DOHH2 (cell line): ENCODE measurements around the gene YAE1.

ENCODE experiments used
- EZH2phosphoT487 ChIP-seq: fragments of 200-600 bp; sonication (generic); IDR thresholded peaks from 2 replicates; pipeline ENCODE4 v1.6.1; 2017; ENCODE audit warnings: borderline replicate concordance, mild to moderate bottlenecking, antibody characterized with exemption, low read length, moderate library complexity, mixed read lengths
- TF ChIP-seq, protein P1 (sequence below): fragments of 200-600 bp; sonication (generic); IDR thresholded peaks from one replicate; pipeline ENCODE4 v1.5.1; 2014; ENCODE audit warnings: antibody characterized with exemption, mild to moderate bottlenecking, low read depth, low read length; ENCODE audit not compliant: poor library complexity, severe bottlenecking

DNA sequence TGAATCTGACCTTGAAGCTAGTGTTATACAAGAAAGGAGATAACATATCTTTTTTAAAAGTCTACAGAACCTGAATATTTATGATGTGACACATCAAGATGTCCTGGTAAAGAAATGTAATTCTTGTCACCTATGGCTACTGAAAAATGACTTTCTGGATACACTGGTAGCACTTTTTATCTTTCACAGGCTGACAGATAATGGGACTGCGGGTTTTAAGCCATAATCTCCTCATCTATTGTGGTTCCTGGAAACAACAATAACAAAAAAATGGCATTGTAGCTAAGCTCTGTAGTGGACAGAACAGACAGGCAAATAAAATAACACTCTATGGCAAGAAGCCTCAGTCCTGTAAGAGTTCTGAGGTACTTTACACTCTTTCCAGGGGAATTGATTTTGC is 31.6 kb upstream of the YAE1 start:
- TF ChIP-seq, protein P1, sequence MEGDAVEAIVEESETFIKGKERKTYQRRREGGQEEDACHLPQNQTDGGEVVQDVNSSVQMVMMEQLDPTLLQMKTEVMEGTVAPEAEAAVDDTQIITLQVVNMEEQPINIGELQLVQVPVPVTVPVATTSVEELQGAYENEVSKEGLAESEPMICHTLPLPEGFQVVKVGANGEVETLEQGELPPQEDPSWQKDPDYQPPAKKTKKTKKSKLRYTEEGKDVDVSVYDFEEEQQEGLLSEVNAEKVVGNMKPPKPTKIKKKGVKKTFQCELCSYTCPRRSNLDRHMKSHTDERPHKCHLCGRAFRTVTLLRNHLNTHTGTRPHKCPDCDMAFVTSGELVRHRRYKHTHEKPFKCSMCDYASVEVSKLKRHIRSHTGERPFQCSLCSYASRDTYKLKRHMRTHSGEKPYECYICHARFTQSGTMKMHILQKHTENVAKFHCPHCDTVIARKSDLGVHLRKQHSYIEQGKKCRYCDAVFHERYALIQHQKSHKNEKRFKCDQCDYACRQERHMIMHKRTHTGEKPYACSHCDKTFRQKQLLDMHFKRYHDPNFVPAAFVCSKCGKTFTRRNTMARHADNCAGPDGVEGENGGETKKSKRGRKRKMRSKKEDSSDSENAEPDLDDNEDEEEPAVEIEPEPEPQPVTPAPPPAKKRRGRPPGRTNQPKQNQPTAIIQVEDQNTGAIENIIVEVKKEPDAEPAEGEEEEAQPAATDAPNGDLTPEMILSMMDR: no peak
- TF ChIP-seq EZH2phosphoT487: no peak
